ENCODE results near the gene SKI. TPM values are rescaled to one million over a fixed set of nuclear protein-coding genes. Genes with fewer than 3 reads are reported as not detected.

Gene SKI
- total and polyA plus RNA-seq, 2 of the 4 experiments (the other 2 are of a cell fraction) = 2.3 to 20.1 TPM

DNA sequence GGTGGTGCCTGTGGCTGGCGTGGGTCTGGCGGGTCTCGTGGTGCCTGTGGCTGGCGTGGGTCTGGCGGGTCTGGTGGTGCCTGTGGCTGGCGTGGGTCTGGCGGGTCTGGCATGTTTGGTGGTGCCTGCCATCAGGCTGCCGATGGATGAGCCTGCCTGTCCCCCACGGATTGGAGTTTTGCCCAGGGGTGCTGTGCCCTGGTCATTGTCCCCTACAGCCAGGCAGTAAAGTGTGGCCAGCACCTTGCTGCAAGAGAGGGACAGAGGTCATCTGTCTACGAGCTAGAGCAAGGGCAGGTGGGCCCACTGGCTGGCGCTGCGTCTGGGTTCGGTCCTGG lies 41.8 kb downstream of the SKI start:
- Histone ChIP-seq H4K5ac (ENCODE audit: low read depth, low read length) (no peak overlapping the region), H3K9me3 (ENCODE audit: control insufficient read depth, insufficient read depth, low read length) (no peaks in the 10 kb centered on the region), H2AFZ (replicated peaks; ENCODE audit: low read length, poor library complexity) (no peak overlapping the region), H3K36me3 (ENCODE audit: control insufficient read depth, insufficient read depth, low read length) (no peaks in the 10 kb centered on the region), H3K4ac (ENCODE audit: low read depth, low read length) (no peak overlapping the region), H3K14ac (replicated peaks; ENCODE audit: low read depth, low read length) (no peak overlapping the region; the same call in 1 of the 2 replicates), H4K91ac (ENCODE audit: insufficient read depth, low read depth, low read length) (no peak overlapping the region), H2AK5ac (ENCODE audit: low read depth, low read length) (peak overlapping the region; percentile 49; the same call in 1 of the 2 replicates), H2AK9ac (replicated peaks; ENCODE audit: low read depth, low read length, poor library complexity) (peak overlapping the region; percentile 61), H3K9ac (ENCODE audit: low read depth, low read length) (no peak overlapping the region), H3K56ac (ENCODE audit: extremely low read depth, insufficient read depth, low read length) (no peak overlapping the region), H3K4me1 (ENCODE audit: control insufficient read depth, insufficient read depth, low read length) (peaks cover 42% of the 10 kb centered on the region), H2BK5ac (ENCODE audit: low read depth, low read length, poor library complexity, severe bottlenecking) (no peak overlapping the region), H3K18ac (ENCODE audit: low read depth, low read length) (no peak overlapping the region), H2BK120ac (ENCODE audit: low read depth, low read length) (no peak overlapping the region), H3K79me1 (ENCODE audit: low read depth in 1 of 2, low read length in 2 of 2) (peaks cover 0 to 86% of the 10 kb centered on the region in 2 experiments; a peak in 2 of 4 replicates), H3K27ac (ENCODE audit: insufficient read depth, low read length) (no peak overlapping the region), H3K4me3 (ENCODE audit: insufficient read depth, low read depth, low read length) (no peak overlapping the region), H2BK20ac (ENCODE audit: low read depth, low read length) (no peak overlapping the region), H3K9me1 (ENCODE audit: insufficient read depth, low read length) (peaks cover 52% of the 10 kb centered on the region), H3K27me3 (ENCODE audit: control insufficient read depth, insufficient read depth, low read length) (no peaks in the 10 kb centered on the region), H2BK15ac (ENCODE audit: low read depth, low read length) (no peak overlapping the region), H3K4me2 (ENCODE audit: low read depth, low read length) (no peak overlapping the region), H3K23ac (ENCODE audit: low read depth, low read length) (no peak overlapping the region), H4K8ac (ENCODE audit: low read depth in 2 of 2, low read length in 2 of 2) (no peak overlapping the region), H4K20me1 (ENCODE audit: insufficient read depth, low read length) (peaks cover 100% of the 10 kb centered on the region)
- TF ChIP-seq CHD1 (IDR thresholded peaks at IDR 0.05; ENCODE audit: low read depth, low read length) (no peak), MXI1 (IDR thresholded peaks at IDR 0.05; ENCODE audit: borderline replicate concordance, low read depth, low read length) (no peak), FOS (IDR thresholded peaks at IDR 0.05; ENCODE audit: low read depth, low read length) (no peak), BHLHE40 (IDR thresholded peaks at IDR 0.05; ENCODE audit: low read depth, low read length) (no peak), RCOR1 (IDR thresholded peaks at IDR 0.05; ENCODE audit: insufficient replicate concordance, low read length) (no peak), NFE2L2 (IDR thresholded peaks at IDR 0.05; ENCODE audit: low read depth, low read length) (no peak), MAFK (IDR thresholded peaks at IDR 0.05; ENCODE audit: low read depth, low read length) (no peak), RAD21 (IDR thresholded peaks at IDR 0.05; ENCODE audit: low read length) (no peak), CEBPB (IDR thresholded peaks at IDR 0.05; ENCODE audit: low read depth, low read length) (no peak), POLR2A (IDR thresholded peaks at IDR 0.05; ENCODE audit: low read depth, low read length) (no peak), RFX5 (IDR thresholded peaks at IDR 0.05; ENCODE audit: low read depth, low read length) (no peak), MAZ (IDR thresholded peaks at IDR 0.05; ENCODE audit: borderline replicate concordance, low read depth, low read length) (no peak), SMC3 (IDR thresholded peaks at IDR 0.05; ENCODE audit: low read depth, low read length) (no peak)
- TF ChIP-seq, protein P1, sequence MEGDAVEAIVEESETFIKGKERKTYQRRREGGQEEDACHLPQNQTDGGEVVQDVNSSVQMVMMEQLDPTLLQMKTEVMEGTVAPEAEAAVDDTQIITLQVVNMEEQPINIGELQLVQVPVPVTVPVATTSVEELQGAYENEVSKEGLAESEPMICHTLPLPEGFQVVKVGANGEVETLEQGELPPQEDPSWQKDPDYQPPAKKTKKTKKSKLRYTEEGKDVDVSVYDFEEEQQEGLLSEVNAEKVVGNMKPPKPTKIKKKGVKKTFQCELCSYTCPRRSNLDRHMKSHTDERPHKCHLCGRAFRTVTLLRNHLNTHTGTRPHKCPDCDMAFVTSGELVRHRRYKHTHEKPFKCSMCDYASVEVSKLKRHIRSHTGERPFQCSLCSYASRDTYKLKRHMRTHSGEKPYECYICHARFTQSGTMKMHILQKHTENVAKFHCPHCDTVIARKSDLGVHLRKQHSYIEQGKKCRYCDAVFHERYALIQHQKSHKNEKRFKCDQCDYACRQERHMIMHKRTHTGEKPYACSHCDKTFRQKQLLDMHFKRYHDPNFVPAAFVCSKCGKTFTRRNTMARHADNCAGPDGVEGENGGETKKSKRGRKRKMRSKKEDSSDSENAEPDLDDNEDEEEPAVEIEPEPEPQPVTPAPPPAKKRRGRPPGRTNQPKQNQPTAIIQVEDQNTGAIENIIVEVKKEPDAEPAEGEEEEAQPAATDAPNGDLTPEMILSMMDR (conservative IDR thresholded peaks at IDR 0.05; ENCODE audit: low read depth, low read length) = no peak
- TF ChIP-seq, protein P2, sequence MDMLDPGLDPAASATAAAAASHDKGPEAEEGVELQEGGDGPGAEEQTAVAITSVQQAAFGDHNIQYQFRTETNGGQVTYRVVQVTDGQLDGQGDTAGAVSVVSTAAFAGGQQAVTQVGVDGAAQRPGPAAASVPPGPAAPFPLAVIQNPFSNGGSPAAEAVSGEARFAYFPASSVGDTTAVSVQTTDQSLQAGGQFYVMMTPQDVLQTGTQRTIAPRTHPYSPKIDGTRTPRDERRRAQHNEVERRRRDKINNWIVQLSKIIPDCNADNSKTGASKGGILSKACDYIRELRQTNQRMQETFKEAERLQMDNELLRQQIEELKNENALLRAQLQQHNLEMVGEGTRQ (IDR thresholded peaks at IDR 0.05; ENCODE audit: low read depth, low read length) = no peak
- TF ChIP-seq, protein P3, sequence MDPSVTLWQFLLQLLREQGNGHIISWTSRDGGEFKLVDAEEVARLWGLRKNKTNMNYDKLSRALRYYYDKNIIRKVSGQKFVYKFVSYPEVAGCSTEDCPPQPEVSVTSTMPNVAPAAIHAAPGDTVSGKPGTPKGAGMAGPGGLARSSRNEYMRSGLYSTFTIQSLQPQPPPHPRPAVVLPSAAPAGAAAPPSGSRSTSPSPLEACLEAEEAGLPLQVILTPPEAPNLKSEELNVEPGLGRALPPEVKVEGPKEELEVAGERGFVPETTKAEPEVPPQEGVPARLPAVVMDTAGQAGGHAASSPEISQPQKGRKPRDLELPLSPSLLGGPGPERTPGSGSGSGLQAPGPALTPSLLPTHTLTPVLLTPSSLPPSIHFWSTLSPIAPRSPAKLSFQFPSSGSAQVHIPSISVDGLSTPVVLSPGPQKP (IDR thresholded peaks at IDR 0.05; ENCODE audit: borderline replicate concordance, low read depth, low read length) = no peak
- in situ Hi-C loops (cut with MboI; ENCODE audit: low sequenced_read_pairs) = no loop called here
- ChIA-PET POLR2A (ENCODE audit: unreplicated experiment) (no interaction called here), CTCF (no interaction called here)
- ATAC-seq (ENCODE audit: low read depth) (no peak), DNase-seq (no peak)
- no TSS peak for BruUV-seq (replicated peaks)
- intact Hi-C loops (cut with micrococcal nuclease) = no loop called here
- dilution Hi-C loops (cut with HindIII; ENCODE audit: low sequenced_read_pairs, unreplicated experiment) = no loop called here
- WGBS, 2 experiments (ENCODE audit: extremely low coverage in 2 of 2, insufficient read length in 1 of 2) = 90% methylated on average over 6 of the region's 13 CpGs; no CpG with 5 or more reads in 1 of the 2 experiments
